Omental fat pad (tissue), 4 donors: ENCODE data around the gene EXOC3. TPM values are rescaled to one million over a fixed set of nuclear protein-coding genes. Genes with fewer than 3 reads are reported as not detected.
"Not testable (repeated sequence)": the region's sequence is repeated elsewhere in the genome, so short reads cannot be mapped to it uniquely, and the experiment has no call there.

Experiments
- ATAC-seq: fragments of 150-250 bp; one replicate; pipeline ENCODE4 v1.9.1; 2016; ENCODE audit warnings: mild to moderate bottlenecking, moderate library complexity; ENCODE audit not compliant: low FRiP score
- DNase-seq: peaks from one replicate; pipeline ENCODE4 v3.0.0-alpha.2; 2019; ENCODE audit warnings: low spot score
- total RNA-seq, 4 donors: library from RNA; depleted of rRNA; stranded (reverse); fragments of >200 nt; gene quantifications; one replicate each; pipeline ENCODE4 v1.1.0, GENCODE V29; 2016
- TF ChIP-seq, protein P1 (sequence below), 3 donors: fragments of 450-650 bp; IDR thresholded peaks; one replicate each; pipeline ENCODE4 v1.5.1; 2016 to 2017; ENCODE audit warnings: antibody characterized with exemption in 3 of 3, mild to moderate bottlenecking in 3 of 3, moderate library complexity in 2 of 3

Gene EXOC3
- total RNA-seq, 4 donors from 2014 or later, result 46.0 to 56.1 (median 49.5) TPM

DNA sequence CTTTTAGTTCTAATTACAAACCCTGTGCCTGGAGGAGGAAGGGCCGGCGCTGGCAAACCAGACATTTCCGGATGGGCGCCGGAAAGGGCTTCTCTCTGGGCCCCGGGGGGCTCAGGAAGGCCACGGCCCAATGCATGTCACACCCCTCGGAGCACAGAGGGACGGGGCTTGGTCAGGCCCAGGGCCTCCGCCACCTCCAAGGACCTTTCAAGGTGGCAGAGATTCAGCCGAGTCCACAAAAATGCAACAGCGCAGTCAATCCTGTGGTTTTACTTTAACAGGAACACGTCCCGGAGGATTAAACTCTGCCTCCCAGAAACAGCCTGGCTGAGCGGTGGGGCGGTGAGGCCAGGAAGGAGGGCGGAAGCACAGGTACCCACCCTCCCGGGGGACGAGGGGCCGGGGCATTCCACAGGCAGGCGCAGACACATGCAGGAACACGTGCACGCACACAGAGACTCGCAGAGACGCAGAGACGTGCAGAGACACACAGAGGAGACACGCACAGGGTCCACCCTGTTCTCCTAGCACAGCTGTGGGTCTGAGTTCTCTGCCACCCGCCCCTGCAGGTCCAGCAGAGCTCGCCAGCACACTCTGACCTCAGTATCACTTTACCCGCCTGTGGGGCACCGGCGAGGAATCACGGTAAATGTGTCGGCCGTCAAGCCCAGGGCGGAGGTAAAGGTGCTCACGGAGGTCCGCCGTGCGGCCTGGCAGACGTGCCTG lies 58.3 kb downstream of the EXOC3 start:
- no peak for ATAC-seq
- DNase-seq, result no peak
- TF ChIP-seq, protein P1, sequence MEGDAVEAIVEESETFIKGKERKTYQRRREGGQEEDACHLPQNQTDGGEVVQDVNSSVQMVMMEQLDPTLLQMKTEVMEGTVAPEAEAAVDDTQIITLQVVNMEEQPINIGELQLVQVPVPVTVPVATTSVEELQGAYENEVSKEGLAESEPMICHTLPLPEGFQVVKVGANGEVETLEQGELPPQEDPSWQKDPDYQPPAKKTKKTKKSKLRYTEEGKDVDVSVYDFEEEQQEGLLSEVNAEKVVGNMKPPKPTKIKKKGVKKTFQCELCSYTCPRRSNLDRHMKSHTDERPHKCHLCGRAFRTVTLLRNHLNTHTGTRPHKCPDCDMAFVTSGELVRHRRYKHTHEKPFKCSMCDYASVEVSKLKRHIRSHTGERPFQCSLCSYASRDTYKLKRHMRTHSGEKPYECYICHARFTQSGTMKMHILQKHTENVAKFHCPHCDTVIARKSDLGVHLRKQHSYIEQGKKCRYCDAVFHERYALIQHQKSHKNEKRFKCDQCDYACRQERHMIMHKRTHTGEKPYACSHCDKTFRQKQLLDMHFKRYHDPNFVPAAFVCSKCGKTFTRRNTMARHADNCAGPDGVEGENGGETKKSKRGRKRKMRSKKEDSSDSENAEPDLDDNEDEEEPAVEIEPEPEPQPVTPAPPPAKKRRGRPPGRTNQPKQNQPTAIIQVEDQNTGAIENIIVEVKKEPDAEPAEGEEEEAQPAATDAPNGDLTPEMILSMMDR (IDR thresholded peaks at IDR 0.05), result no peak

DNA sequence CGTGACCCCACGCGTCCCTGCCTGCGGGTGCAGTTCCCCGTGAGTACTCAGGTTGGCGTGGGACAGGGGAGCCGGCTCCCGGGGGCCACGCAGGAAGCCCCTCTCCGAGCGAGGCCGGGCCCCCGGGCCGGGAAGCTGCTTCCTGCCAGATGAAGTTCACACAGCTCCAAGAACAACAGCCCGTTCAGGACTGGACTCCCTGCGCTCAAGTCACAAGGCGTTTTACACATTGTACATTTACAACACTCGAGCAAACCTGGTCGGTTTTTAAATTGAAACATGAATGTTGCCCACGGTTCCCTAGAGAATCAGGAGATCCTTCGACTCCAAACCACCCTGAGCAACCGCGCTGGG lies 58.8 kb downstream of the EXOC3 start:
- no peak for ATAC-seq
- no peak for DNase-seq
- TF ChIP-seq, protein P1 (IDR thresholded peaks at IDR 0.05), result no peak

DNA sequence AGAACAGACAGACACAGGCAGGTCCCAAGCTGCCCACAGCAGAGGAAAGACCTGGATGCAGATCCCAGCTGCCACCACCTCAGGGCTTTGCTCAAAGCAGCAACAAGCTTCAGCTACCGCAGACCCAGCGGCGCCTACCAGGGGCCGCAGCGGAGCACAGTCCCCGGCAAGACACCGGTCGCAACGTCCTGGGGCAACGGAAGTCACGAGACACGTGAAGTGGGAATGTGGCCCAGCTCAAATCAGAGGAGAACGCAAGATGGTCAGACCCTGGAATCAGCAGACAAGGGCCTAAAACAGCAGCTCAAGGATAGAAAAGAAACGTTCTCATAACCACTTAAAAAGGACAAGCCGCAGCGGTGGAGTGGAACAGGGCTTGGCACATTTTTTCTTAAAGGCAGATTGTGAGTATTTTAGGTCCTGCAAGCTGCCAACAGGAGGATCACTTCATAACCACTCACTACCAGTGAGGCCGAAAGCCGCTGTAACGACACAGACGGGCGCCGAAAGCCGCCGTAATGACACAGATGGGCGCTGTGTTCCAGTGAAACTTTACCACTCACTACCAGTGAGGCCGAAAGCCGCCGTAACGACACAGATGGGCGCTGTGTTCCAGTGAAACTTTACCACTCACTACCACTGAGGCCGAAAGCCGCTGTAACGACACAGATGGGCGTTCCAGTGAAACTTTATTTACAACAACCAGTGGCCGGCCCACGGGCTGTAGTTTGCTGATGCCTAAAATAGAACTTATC lies 59.5 kb downstream of the EXOC3 start:
- TF ChIP-seq, protein P1 (IDR thresholded peaks at IDR 0.05), result no peak
- no peak for ATAC-seq
- DNase-seq, result no peak

DNA sequence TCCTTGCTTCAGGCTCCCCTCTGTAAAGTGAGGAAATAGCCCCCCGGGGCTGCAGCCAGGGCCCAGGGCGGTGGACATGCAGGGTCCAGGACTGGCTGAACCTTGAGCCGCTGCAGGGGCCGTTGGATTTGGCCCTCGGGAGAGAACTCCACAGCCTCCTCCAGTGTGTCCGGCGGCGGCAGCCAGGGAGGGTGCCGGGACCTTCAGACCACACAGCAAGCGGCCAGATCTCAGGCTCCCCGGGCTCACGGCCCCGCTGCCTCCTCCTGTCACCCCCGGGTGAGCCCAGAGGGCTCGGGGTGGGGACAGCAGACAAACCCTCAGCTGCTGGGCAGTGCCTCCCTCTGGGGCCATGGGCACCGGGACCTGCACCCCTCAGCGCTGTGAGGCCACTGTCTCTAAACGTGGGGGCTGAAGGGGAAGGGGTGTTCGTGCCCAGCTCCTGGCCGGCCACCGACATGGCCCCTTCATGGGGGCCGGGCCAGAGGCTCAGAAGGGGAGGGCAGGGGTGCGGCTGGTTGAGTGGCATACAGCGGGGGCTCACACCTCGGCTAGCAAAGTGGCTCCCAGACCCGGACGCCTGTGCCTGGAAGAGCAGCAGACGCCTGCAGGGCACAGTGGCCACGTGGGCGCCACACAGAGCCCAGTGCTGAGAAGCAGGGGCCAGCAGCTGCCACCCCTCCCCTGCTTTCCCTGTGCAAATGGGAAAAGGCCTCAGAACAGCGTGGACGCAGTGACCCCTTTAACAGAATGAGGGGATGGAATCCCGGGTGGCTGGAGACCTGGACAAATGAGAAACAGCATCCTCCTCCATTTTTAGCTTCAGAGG lies 61.6 kb downstream of the EXOC3 start:
- DNase-seq (no peak), ATAC-seq (peak; percentile 21)
- TF ChIP-seq, protein P1 (IDR thresholded peaks at IDR 0.05), result no peak

DNA sequence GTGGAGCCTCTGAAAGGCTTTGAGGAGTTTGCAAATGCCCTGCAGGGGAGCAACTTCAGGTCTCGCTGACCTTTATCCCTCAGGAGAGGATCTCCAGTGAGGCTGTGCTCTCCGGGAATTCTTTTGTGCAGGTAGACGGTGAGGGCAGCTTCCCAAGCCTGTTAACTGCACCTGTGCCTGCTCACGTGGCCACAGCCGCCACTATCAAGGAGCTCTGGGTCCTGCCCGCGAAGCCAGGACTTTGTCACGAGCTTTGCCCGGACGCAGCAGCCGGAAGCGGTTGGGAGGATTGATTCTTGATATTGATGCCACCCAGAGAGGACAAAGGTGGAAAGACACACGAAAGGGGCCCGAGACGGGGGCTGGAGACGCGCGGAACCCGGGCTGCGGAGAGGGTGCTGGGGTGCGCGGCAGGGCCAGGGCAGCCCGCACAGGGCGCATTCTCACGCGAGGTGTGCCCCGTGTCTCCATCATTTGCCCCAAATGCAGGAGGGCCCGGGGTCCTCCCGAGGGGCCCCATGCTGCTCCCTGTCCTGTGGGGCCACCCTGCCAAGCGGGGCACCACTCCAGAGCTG lies 63.1 kb downstream of the EXOC3 start:
- ATAC-seq (no peak), DNase-seq (no peak)
- TF ChIP-seq, protein P1 (IDR thresholded peaks at IDR 0.05), result no peak

DNA sequence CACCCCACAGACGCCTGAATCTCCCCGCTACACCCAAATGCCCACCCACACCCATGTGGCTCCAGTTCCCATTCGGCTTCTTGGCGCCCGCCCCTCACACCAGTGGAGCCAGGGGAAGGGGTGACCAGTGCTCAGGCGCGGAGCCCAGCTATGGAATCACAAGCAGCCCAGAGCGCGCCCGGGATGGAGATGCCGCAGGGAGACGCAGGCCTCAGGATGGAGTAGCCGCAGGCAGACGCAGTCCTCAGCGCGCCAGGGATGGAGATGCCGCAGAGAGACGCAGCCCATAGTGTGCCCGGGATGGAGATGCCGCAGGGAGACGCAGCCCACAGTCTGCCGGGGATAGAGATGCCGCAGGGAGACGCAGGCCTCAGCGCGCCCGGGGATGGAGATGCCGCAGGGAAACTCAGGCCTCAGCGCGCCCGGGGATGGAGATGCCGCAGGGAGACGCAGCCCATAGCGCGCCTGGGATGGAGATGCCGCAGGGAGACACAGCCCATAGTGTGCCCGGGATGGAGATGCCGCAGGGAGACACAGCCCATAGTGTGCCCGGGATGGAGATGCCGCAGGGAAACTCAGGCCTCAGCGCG lies 65.1 kb downstream of the EXOC3 start:
- not testable (repeated sequence) for ATAC-seq, DNase-seq
